SK-N-SH treated with all-trans-retinoic acid at 6 μM for 48 hours (cell line): ENCODE measurements around the gene ARHGAP35.

ENCODE experiments used
- BACH2 ChIP-seq: fragments of 250-450 bp; sonication (Bioruptor Pico); IDR thresholded peaks from 2 replicates; pipeline ENCODE4 v1.9.0; 2021; ENCODE audit warnings: mild to moderate bottlenecking, borderline replicate concordance
- CREB5 ChIP-seq: fragments of 250-450 bp; sonication (Bioruptor Pico); IDR thresholded peaks from 2 replicates; pipeline ENCODE4 v1.5.1; 2020; ENCODE audit warnings: low read depth, mild to moderate bottlenecking, moderate library complexity
- CSDC2 ChIP-seq: fragments of 250-450 bp; sonication (Bioruptor Pico); IDR thresholded peaks from 2 replicates; pipeline ENCODE4 v1.5.0; 2020; ENCODE audit warnings: mild to moderate bottlenecking, moderate library complexity
- GLIS3 ChIP-seq: fragments of 250-450 bp; sonication (Bioruptor Pico); IDR thresholded peaks from 2 replicates; pipeline ENCODE4 v1.5.0; 2020; ENCODE audit warnings: mild to moderate bottlenecking, moderate library complexity
- PATZ1 ChIP-seq: fragments of 250-450 bp; sonication (Bioruptor Pico); IDR thresholded peaks from 2 replicates; pipeline ENCODE4 v1.8.0; 2020; ENCODE audit warnings: mild to moderate bottlenecking, moderate library complexity, borderline replicate concordance
- RARB ChIP-seq: fragments of 250-450 bp; sonication (Bioruptor Pico); IDR thresholded peaks from 2 replicates; pipeline ENCODE4 v1.8.0; 2021; ENCODE audit warnings: mild to moderate bottlenecking, moderate library complexity
- TCF4 ChIP-seq: fragments of 250-450 bp; sonication (Bioruptor Pico); IDR thresholded peaks from 2 replicates; pipeline ENCODE4 v1.8.0; 2021; ENCODE audit warnings: mild to moderate bottlenecking, moderate library complexity, borderline replicate concordance
- TSHZ2 ChIP-seq: fragments of 250-450 bp; sonication (Bioruptor Pico); IDR thresholded peaks from 2 replicates; pipeline ENCODE4 v1.5.0; 2020; ENCODE audit warnings: mild to moderate bottlenecking, moderate library complexity

- TF ChIP-seq CSDC2 (no peak), TSHZ2 (CRISPR knock-in tag) (no peak), PATZ1 (CRISPR knock-in tag) (no peak), GLIS3 (CRISPR knock-in tag) (no peak), RARB (no peak), TCF4 (CRISPR knock-in tag) (no peak), BACH2 (CRISPR knock-in tag) (no peak), CREB5 (CRISPR knock-in tag) (no peak)
Observed at GRCh38 chr19:46906221-46906620, 45.4 kb downstream of the ARHGAP35 start.
